GM21381 (cell line): ENCODE measurements around the gene PML.

Experiments used
- ATAC-seq: cut with Tn5 transposase; IDR thresholded peaks from one replicate; pipeline ENCODE4 v1.9.1; 2021; ENCODE audit warnings: mild to moderate bottlenecking, moderate library complexity; ENCODE audit not compliant: unreplicated experiment

The PML gene

GRCh38 chr15:73984208-73984979 is 10.1 kb upstream of the PML start:
- no peak for ATAC-seq

DNA sequence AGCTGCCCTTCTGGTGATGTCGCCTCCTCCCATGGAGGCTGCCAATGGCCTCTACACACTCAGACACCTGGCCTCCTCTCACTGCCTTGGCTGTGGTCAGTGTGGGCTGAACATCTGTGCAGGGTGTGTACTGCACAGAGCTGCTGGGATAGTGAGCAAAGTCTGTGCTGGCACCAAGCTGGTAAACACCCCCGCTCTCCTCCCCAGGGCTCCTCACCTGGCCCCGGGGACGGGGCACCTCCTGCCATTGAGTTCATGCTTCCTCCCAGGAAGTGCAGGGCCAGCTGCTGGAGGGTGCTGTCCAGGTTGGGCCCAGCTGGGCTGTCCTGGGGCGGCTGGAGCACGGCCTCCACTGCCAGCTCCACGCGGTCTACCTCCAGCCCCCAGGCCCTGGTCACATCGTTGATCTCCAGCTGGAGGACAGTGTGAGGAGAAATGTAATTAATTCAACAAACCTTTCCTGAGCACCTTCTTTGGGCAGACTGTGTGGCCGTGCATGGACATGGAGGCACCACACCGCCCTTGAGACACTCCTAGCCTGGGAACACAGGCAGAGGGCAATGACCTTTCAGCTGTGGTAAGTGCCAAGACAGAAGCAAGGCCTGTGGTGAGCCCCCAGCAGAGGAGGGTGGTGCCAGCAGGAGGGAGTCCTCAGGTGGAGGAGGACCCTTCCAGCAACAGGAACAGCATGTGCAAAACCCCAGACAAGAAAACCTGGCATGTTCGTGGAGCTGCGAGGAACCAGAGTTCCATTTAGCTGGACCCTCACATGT is 9.2 kb upstream of the PML start:
- no peak for ATAC-seq

GRCh38 chr15:73986055-73986775 is 8.3 kb upstream of the PML start:
- ATAC-seq = no peak

- ATAC-seq = no peak
Measured at GRCh38 chr15:73986776-73987056, 7.8 kb upstream of the PML start.

- ATAC-seq = no peak
Measured at GRCh38 chr15:73987250-73987649, 7.3 kb upstream of the PML start.

GRCh38 chr15:73987681-73988444 is 6.7 kb upstream of the PML start:
- no peak for ATAC-seq

- ATAC-seq = no peak
Measured at GRCh38 chr15:73988445-73988969, 6.0 kb upstream of the PML start.

DNA sequence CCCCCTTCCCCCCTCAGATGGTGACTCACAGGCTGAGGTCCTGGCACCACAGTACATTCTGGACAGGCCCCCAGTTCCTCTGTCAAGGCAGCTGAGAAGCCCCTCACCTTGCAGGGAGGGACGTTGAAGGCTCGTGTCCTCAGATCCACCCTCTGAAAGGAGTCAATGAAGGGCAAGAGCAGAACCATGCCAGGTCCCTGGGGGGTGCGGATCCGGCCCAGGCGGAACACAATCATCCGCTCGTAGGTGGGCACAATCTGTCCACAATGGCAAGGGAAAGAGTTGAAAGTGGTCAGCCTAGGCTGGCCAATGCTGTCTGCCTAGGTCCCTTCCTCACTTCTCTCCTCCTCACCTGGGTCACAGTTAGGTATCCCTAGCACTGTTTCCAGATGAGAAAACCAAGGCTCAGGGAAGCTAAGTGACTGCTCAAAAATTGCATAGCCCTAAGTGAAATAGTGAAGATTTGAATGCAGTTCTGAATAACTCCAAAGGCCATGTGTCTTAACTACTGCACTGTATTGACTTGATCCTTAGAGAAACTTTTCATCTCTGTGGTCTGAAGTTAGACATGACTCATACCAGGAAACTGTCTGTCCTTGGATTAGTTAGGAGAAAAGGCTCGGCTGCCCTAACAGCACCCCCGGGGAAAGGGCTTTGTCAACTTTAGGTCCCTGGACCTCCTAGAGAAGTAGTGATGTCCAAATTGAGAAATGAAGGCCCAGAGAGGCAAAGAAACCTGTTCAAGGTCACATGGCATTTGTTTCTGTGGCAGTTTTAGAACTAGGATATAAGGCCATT is 5.3 kb upstream of the PML start:
- no peak for ATAC-seq

DNA sequence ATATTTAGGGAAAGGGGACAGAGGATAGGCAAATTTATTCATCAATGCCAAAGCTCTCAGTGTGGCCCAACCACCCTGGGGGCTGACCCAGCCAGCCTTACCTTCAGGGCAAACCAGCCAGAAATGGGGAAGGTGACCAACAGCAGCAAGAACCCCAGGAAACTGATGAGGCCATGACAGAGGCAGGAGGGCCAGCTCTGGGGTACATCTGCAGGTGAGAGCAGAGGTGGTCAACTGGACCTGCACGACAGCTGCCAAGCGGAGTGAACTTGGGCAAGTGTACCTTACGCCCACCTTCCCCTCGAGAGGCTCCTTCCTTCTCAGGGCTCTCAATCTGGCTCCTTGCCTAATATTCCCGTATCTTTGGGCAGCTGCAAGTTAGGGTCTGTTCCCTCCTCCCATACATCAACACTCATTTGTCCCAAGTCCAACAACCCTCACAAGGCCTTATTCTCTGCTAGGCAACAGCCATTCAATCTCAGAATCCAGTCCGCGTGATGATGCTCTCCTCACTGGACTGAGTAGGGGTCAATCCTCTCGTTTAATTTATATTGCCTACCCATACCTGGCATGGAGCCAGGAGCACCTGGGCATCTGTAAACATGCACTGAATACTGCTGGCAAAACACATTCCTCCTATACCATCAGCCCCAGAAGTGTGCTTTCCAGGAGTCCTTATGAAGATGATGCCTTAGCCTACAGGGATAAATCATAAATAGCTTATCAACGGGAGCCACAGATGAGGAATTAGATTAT is 4.1 kb upstream of the PML start:
- ATAC-seq = no peak

- no peak for ATAC-seq
Measured at GRCh38 chr15:73991260-73991659, 3.3 kb upstream of the PML start.

GRCh38 chr15:73991726-73992593 is 2.6 kb upstream of the PML start, which contains the start of gene STOML1:
TSS of gene STOML1 (minus strand) at chr15:73992295. CDS start at chr15:73992223, 72 bp downstream.
- peak; percentile 71 for ATAC-seq

DNA sequence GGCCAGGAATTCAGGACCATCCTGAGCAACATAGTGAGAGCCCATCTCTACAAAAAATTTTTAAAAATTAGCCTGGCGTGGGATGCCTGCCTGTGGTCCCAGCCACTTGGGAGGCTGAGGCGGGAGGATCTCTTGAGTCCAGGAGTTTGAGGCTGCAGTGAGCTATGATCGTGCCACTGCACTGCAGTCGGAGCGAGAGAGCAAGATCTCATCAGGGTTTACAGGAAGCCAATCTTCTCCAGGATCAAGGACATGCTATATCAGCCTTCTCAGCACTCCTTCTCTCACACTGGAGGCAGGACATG is 2.0 kb upstream of the PML start:
- ATAC-seq = no peak

- no peak for ATAC-seq
Measured at GRCh38 chr15:73993211-73993994, 1.1 kb upstream of the PML start.

- no peak for ATAC-seq
Measured at GRCh38 chr15:73994912-73995622, 551 bp downstream of the PML start.

DNA sequence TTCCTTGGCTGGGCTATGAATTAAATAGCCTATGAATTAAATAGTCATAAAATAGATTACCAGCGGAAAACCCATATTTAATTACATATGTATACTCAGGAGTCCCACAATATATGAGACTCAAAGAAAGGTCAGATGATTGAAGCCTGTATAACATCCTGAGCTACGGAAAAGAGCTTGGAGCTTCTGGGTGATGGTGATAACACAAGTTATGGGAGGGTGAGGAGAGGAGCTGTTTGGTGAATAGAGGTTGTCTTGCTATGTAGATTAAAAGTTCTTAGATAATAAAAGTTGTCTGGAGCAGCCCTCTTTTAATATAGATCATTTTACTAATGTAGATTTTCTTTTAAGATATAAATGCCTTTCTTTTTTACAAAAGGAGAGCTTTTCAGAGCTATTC is 1.8 kb downstream of the PML start:
- ATAC-seq = no peak

DNA sequence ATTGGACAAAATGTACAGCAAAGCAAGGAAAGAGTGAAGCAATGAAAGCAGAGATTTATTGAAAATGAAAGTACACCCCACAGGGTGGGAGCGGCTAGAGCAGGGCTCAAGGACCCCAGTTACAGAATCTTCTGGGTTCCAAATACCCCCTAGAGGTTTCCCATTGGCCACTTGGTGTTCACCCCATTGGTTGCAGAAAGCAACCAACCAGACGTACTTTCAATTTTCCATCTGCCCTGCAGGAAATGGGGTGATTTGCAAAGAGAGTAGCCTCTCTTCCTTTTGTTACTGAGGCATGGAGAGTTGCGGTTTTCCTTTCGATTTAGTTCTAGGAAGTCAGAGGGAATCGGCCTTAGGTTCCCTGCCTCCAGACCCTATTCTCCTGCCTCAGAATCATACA is 2.4 kb downstream of the PML start:
- ATAC-seq = no peak

GRCh38 chr15:73997986-73998385 is 3.5 kb downstream of the PML start:
- no peak for ATAC-seq
